KMS-11 (cell line): Measurements from ENCODE around the gene FOXN3.

Experiments
- H2AFZ ChIP-seq: fragments of 200-600 bp; sonication (generic); 2 replicates; pipeline ENCODE4 v1.6.1; 2016; ENCODE audit warnings: antibody characterized with exemption, mixed run types, low read depth
- H3K27ac ChIP-seq: fragments of 200-600 bp; sonication (generic); 2 replicates; pipeline ENCODE4 v1.6.1; 2016; ENCODE audit warnings: mild to moderate bottlenecking, mixed run types
- H3K27me3 ChIP-seq: fragments of 200-600 bp; sonication (generic); 2 replicates; pipeline ENCODE4 v1.6.1; 2017; ENCODE audit warnings: mild to moderate bottlenecking, low read depth, mixed run types, moderate library complexity; ENCODE audit not compliant: insufficient read depth
- H3K36me3 ChIP-seq: fragments of 200-600 bp; sonication (generic); 2 replicates; pipeline ENCODE4 v1.6.1; 2017; ENCODE audit warnings: mild to moderate bottlenecking, mixed run types; ENCODE audit not compliant: insufficient read depth
- H3K4me1 ChIP-seq: fragments of 200-600 bp; sonication (generic); 2 replicates; pipeline ENCODE4 v1.6.1; 2016; ENCODE audit warnings: mild to moderate bottlenecking, low read depth, mixed run types; ENCODE audit not compliant: poor library complexity, severe bottlenecking
- H3K4me2 ChIP-seq: fragments of 200-600 bp; sonication (generic); 2 replicates; pipeline ENCODE4 v1.7.0; 2016; ENCODE audit warnings: mild to moderate bottlenecking, mixed run types
- H3K4me3 ChIP-seq: fragments of 200-600 bp; sonication (generic); IDR thresholded peaks from 2 replicates; pipeline ENCODE4 v1.6.1; 2017; ENCODE audit warnings: low read depth, low read length, mixed read lengths; ENCODE audit not compliant: insufficient read depth
- H3K79me2 ChIP-seq: fragments of 200-600 bp; sonication (generic); 2 replicates; pipeline ENCODE4 v1.6.1; 2016; ENCODE audit warnings: low read depth, mixed run types; ENCODE audit not compliant: insufficient read depth
- H3K9ac ChIP-seq: fragments of 200-600 bp; sonication (generic); 2 replicates; pipeline ENCODE4 v1.6.1; 2016; ENCODE audit warnings: mild to moderate bottlenecking, mixed run types
- H4K20me1 ChIP-seq: fragments of 200-600 bp; sonication (generic); 2 replicates; pipeline ENCODE4 v1.6.1; 2016; ENCODE audit warnings: mild to moderate bottlenecking, mixed run types; ENCODE audit not compliant: insufficient read depth
- CTCF ChIP-seq: fragments of 200-600 bp; sonication (generic); conservative IDR thresholded peaks from 2 replicates; pipeline ENCODE4 v1.6.1; 2017; ENCODE audit warnings: low read depth, mild to moderate bottlenecking, antibody characterized with exemption, low read length, moderate library complexity, mixed read lengths

FOXN3 gene

GRCh38 chr14:89356927-89357326 lies 60.1 kb downstream of the FOXN3 start:
- no peak overlapping the region for H2AFZ ChIP-seq

GRCh38 chr14:89356496-89356895 lies 60.5 kb downstream of the FOXN3 start:
- no peaks in the 10 kb centered on the region for H3K79me2 ChIP-seq
- no peak for TF ChIP-seq CTCF
- H3K27ac ChIP-seq: no peak overlapping the region
- no peak overlapping the region for H3K4me2 ChIP-seq
- no peaks in the 10 kb centered on the region for H3K27me3 ChIP-seq
- H2AFZ ChIP-seq: no peak overlapping the region
- no peaks in the 10 kb centered on the region for H3K4me1 ChIP-seq
- H3K4me3 ChIP-seq: no peak overlapping the region
- H3K9ac ChIP-seq: no peak overlapping the region
- no peaks in the 10 kb centered on the region for H4K20me1 ChIP-seq
- H3K36me3 ChIP-seq: no peaks in the 10 kb centered on the region

More at GRCh38 chr14:89356927-89357326, 60.1 kb downstream of the FOXN3 start:
- TF ChIP-seq CTCF: no peak
- H3K36me3 ChIP-seq: no peaks in the 10 kb centered on the region
- H3K27ac ChIP-seq: no peak overlapping the region
- no peaks in the 10 kb centered on the region for H4K20me1 ChIP-seq
- H3K4me1 ChIP-seq: no peaks in the 10 kb centered on the region
- H3K4me3 ChIP-seq: no peak overlapping the region
- no peak overlapping the region for H3K9ac ChIP-seq
- no peaks in the 10 kb centered on the region for H3K27me3 ChIP-seq
- H3K79me2 ChIP-seq: no peaks in the 10 kb centered on the region
- no peak overlapping the region for H3K4me2 ChIP-seq

GRCh38 chr14:89353766-89354113 lies 63.3 kb downstream of the FOXN3 start:
- TF ChIP-seq CTCF: no peak
- Histone ChIP-seq H4K20me1 (no peaks in the 10 kb centered on the region), H3K27me3 (no peaks in the 10 kb centered on the region), H2AFZ (no peak overlapping the region), H3K9ac (no peak overlapping the region), H3K4me3 (no peak overlapping the region), H3K4me1 (no peaks in the 10 kb centered on the region), H3K36me3 (no peaks in the 10 kb centered on the region), H3K79me2 (no peaks in the 10 kb centered on the region), H3K27ac (no peak overlapping the region), H3K4me2 (no peak overlapping the region)

DNA sequence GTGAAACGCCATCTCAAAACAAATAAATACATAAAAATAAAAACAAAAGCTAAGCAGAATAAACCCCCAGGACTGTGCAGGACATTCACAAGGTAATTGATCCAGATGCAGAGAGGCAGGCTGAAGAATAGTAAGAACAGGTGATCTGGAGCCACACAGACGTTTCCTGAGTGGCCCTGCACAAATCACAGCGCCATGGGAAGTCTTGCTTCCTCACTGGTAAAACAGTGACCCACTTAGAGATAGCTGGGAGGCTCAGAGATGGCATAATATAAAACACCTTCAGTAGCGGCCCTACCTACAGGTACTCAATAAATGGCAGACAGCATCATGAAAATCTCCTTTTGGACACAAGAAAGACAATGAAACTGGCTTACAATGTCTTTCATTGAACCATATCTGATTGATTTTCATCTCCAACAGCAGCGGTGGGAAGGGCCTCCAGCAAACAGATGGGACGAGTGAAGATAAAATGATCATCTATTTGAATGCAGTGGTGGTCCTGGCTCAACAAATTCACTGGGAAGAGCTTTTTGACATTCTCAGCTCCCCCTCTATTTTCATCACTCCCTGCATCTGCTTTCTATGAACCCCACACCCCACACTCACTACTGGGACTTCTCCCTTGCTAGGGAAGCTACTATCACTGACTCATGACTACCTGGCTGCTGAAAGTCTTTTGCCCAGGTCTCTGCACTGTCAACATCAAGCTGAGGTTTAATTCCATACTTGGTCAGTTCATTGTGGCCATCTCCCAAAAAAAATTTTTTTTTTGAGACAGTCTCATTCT lies 63.9 kb downstream of the FOXN3 start:
- H2AFZ ChIP-seq: no peak overlapping the region
- TF ChIP-seq CTCF: no peak
- no peaks in the 10 kb centered on the region for H4K20me1 ChIP-seq
- no peaks in the 10 kb centered on the region for H3K79me2 ChIP-seq
- no peak overlapping the region for H3K4me3 ChIP-seq
- no peaks in the 10 kb centered on the region for H3K27me3 ChIP-seq
- H3K36me3 ChIP-seq: no peaks in the 10 kb centered on the region
- H3K9ac ChIP-seq: no peak overlapping the region
- no peak overlapping the region for H3K4me2 ChIP-seq
- no peaks in the 10 kb centered on the region for H3K4me1 ChIP-seq
- no peak overlapping the region for H3K27ac ChIP-seq
